OCI-LY7 (cell line): ENCODE results near the gene CBLC. TPM values are rescaled to one million over a fixed set of nuclear protein-coding genes. Genes with fewer than 3 reads are reported as not detected.

ENCODE experiments used
- BruUV-seq: library from RNA; stranded (reverse); fragments of 400-500 nt; replicated peaks from 2 replicates; lab custom pipeline; 2021; lab: Mats Ljungman, UMichigan
- CTCF ChIA-PET: fragments of 300-600 bp; sonication (Branson Sonifier 250); formaldehyde crosslinking; loops from one replicate; lab custom pipeline; 2022; ENCODE audit warnings: antibody characterized with exemption; ENCODE audit not compliant: unreplicated experiment; lab: Charles Lee
- POLR2A ChIA-PET: fragments of 300-600 bp; sonication (Branson Sonifier 250); formaldehyde crosslinking; loops from one replicate; lab custom pipeline; 2022; ENCODE audit warnings: antibody characterized with exemption; lab: Charles Lee
- DNase-seq: peaks from one replicate; pipeline ENCODE4 v3.0.0-alpha.2; 2015; ENCODE audit warnings: low spot score
- H2AFZ ChIP-seq: fragments of 200-600 bp; sonication (generic), shearing (Covaris generic); 2 replicates; pipeline ENCODE4 v1.6.1; 2014; ENCODE audit warnings: mild to moderate bottlenecking, antibody characterized with exemption, low read length, moderate library complexity
- H3K27ac ChIP-seq: fragments of 200-600 bp; sonication (generic); 2 replicates; pipeline ENCODE4 v1.5.1; 2014; ENCODE audit warnings: mixed run types, low read depth, mild to moderate bottlenecking, moderate library complexity, low read length, inconsistent platforms; ENCODE audit not compliant: poor library complexity, severe bottlenecking
- H3K36me3 ChIP-seq: fragments of 200-600 bp; sonication (generic); 2 replicates; pipeline ENCODE4 v1.6.1; 2014; ENCODE audit warnings: mild to moderate bottlenecking, antibody characterized with exemption, low read length, moderate library complexity, mixed read lengths; ENCODE audit not compliant: insufficient read depth
- H3K4me1 ChIP-seq: fragments of 200-600 bp; sonication (generic); 2 replicates; pipeline ENCODE4 v1.5.1; 2014; ENCODE audit warnings: mild to moderate bottlenecking, low read length; ENCODE audit not compliant: insufficient read depth, poor library complexity, severe bottlenecking
- H3K4me2 ChIP-seq: fragments of 200-600 bp; sonication (generic); 2 replicates; pipeline ENCODE4 v1.6.1; 2014; ENCODE audit warnings: mild to moderate bottlenecking, low read length
- H3K4me3 ChIP-seq: fragments of 200-600 bp; sonication (generic); 2 replicates; pipeline ENCODE4 v1.5.1; 2014; ENCODE audit warnings: mild to moderate bottlenecking, low read depth, low read length; ENCODE audit not compliant: poor library complexity, severe bottlenecking
- H3K79me2 ChIP-seq: fragments of 200-600 bp; sonication (generic); 2 replicates; pipeline ENCODE4 v1.6.1; 2016; ENCODE audit warnings: low read depth, mild to moderate bottlenecking, low read length, moderate library complexity, mixed read lengths; ENCODE audit not compliant: insufficient read depth
- H3K9me2 ChIP-seq: fragments of 200-600 bp; sonication (generic); 2 replicates; pipeline ENCODE4 v1.6.1; 2016; ENCODE audit warnings: mild to moderate bottlenecking, low read length, mixed read lengths; ENCODE audit not compliant: insufficient read depth
- H3K9me3 ChIP-seq: fragments of 200-600 bp; sonication (generic); 2 replicates; pipeline ENCODE4 v1.6.1; 2014; ENCODE audit warnings: mild to moderate bottlenecking, mixed run types, low read length, mixed read lengths
- H4K20me1 ChIP-seq: fragments of 200-600 bp; sonication (generic); 2 replicates; pipeline ENCODE4 v1.6.1; 2014; ENCODE audit warnings: mild to moderate bottlenecking, antibody characterized with exemption, low read length, moderate library complexity, mixed read lengths; ENCODE audit not compliant: insufficient read depth
- CTCF ChIP-seq: fragments of 200-600 bp; sonication (generic); conservative IDR thresholded peaks from 2 replicates; pipeline ENCODE4 v1.5.1; 2014; ENCODE audit warnings: mild to moderate bottlenecking, antibody characterized with exemption, low read length, moderate library complexity, mixed read lengths
- EZH2phosphoT487 ChIP-seq: fragments of 200-600 bp; sonication (generic); IDR thresholded peaks from 2 replicates; pipeline ENCODE4 v1.6.1; 2018; ENCODE audit warnings: low read depth, borderline replicate concordance, mild to moderate bottlenecking, mixed run types, antibody characterized with exemption, low read length, moderate library complexity, mixed read lengths
- intact Hi-C: fragments of 100-400 bp; cut with micrococcal nuclease; formaldehyde crosslinking; loops from one replicate; pipeline ENCODE4 v1.10.0; 2022; ENCODE audit not compliant: unreplicated experiment
- total RNA-seq, 2 experiments: library from RNA; depleted of rRNA in 1 of 2; stranded (reverse); fragments of >200 nt in 1 of 2; shearing (Covaris generic) in 1 of 2; gene quantifications; 2 replicates each; pipeline ENCODE4 v1.2.3, GENCODE V29; 2014 to 2022

The CBLC gene
- total RNA-seq, 2 experiments from 2014 or later: not detected

GRCh38 chr19:44737238-44738071, 40.2 kb upstream of the CBLC start:
- Histone ChIP-seq H3K9me3 (no peaks in the 10 kb centered on the region), H3K4me3 (no peak overlapping the region), H2AFZ (no peak overlapping the region), H4K20me1 (no peaks in the 10 kb centered on the region), H3K79me2 (no peaks in the 10 kb centered on the region), H3K27ac (no peak overlapping the region), H3K36me3 (no peaks in the 10 kb centered on the region), H3K4me1 (peaks cover 21% of the 10 kb centered on the region), H3K9me2 (no peaks in the 10 kb centered on the region), H3K4me2 (no peak overlapping the region)
- TF ChIP-seq EZH2phosphoT487 (no peak), CTCF (no peak)
- ChIA-PET CTCF (no interaction called here), POLR2A (interaction anchor here (0.6 kb wide), 1 partner anchor 16 kb away, joined by 4 read pairs; no protein-coding TSS in a partner anchor)
- DNase-seq: no peak
- BruUV-seq: no TSS peak
- intact Hi-C loops: no loop called here

- no TSS peak for BruUV-seq
- CTCF ChIA-PET: no interaction called here
- no peaks in the 10 kb centered on the region for H4K20me1 ChIP-seq
- intact Hi-C loops: no loop called here
- H3K9me2 ChIP-seq: no peaks in the 10 kb centered on the region
- no peak overlapping the region for H3K4me3 ChIP-seq
- H2AFZ ChIP-seq: no peak overlapping the region
- H3K27ac ChIP-seq: no peak overlapping the region
- H3K79me2 ChIP-seq: no peaks in the 10 kb centered on the region
- H3K4me2 ChIP-seq: no peak overlapping the region
- TF ChIP-seq EZH2phosphoT487: no peak
- no peak for TF ChIP-seq CTCF
- peaks cover 21% of the 10 kb centered on the region for H3K4me1 ChIP-seq
- POLR2A ChIA-PET: interaction anchor here (0.6 kb wide), 1 partner anchor 15 kb away, joined by 4 read pairs; no protein-coding TSS in a partner anchor
- H3K9me3 ChIP-seq: no peaks in the 10 kb centered on the region
- DNase-seq: no peak
- no peaks in the 10 kb centered on the region for H3K36me3 ChIP-seq
Observed at GRCh38 chr19:44738136-44738535, 39.6 kb upstream of the CBLC start.
